ENCODE measurements around the gene TPGS1.
A peak's percentile ranks its signal among the peaks of the same experiment; 100 is the strongest.

Gene TPGS1

DNA sequence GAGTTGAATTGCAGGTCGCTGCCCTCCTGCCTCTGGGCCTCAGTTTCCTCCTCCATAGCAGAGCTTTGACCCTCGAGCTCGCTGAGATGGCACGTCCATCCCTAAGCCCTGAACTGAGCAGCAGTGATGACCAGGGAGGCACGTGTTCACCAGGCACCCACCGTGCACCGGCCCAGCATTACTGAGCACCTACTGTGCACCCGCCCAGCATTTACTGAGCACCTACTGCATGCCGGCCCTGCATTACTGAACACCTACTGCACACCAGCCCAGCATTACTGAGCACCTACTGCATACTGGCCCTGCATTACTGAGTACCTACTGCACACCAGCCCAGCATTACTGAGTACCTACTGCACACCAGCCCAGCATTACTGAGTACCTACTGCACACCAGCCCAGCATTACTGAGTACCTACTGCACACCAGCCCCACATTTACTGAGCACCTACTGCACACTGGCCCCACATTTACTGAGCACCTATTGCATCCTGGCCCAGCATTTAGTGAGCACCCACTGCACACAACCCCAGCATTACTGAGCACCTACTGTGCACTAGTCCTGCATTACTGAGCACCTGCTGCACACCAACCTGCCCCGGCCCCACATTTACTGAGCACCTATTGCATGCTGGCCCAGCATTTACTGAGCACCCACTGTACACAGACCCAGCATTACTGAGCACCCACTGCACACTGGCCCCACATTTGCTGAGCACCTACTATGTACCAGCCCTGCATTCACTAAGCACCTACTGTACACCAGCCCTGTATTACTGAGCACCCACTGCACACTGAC is 6.3 kb downstream of the TPGS1 start:
- Histone ChIP-seq H3K4me3 (ENCODE audit: low read length in 2 of 2) (peak overlapping the region in 1 of 2 donors; percentile 53), H3K27ac (replicated peaks; ENCODE audit: low read length) (peak overlapping the region; percentile 54), H3K27me3 (ENCODE audit: control insufficient read depth in 3 of 3, insufficient read depth in 3 of 3, low read depth in 1 of 3, low read length in 3 of 3) (peaks cover 0 to 2% (median 0%) of the 10 kb centered on the region in 3 experiments), H3K9ac (ENCODE audit: low read depth, low read length, poor library complexity) (peak overlapping the region; percentile 70), H2BK12ac (ENCODE audit: low read length) (peak overlapping the region; percentile 94), H3K4me2 (ENCODE audit: insufficient read depth, low read length, poor library complexity, severe bottlenecking) (no peak overlapping the region), H2BK120ac (ENCODE audit: low read depth, low read length) (peak overlapping the region; percentile 31), H3K14ac (ENCODE audit: low read length) (peak overlapping the region; percentile 63), H3K4me1 (ENCODE audit: control insufficient read depth in 2 of 2, insufficient read depth in 1 of 2, low read depth in 1 of 2, low read length in 2 of 2) (peaks cover 14 to 20% of the 10 kb centered on the region in 2 donors), H4K91ac (ENCODE audit: low read depth, low read length, poor library complexity) (no peak overlapping the region), H2AK5ac (ENCODE audit: low read depth, low read length) (peak overlapping the region; percentile 90), H3K23ac (ENCODE audit: low read depth, low read length, poor library complexity) (peak overlapping the region; percentile 85), H3K9me3 (replicated peaks in 1 of 2; ENCODE audit: control insufficient read depth in 2 of 2, insufficient read depth in 1 of 2, low read depth in 1 of 2, low read length in 2 of 2) (peaks cover 0 to 8% of the 10 kb centered on the region in 2 donors), H4K8ac (ENCODE audit: low read depth, low read length) (peak overlapping the region; percentile 43), H3K36me3 (replicated peaks in 1 of 2; ENCODE audit: control insufficient read depth in 2 of 2, insufficient read depth in 2 of 2, low read length in 2 of 2) (peaks cover 11 to 18% of the 10 kb centered on the region in 2 donors), H2BK15ac (ENCODE audit: low read length) (peak overlapping the region; percentile 37), H2AFZ (ENCODE audit: low read length) (no peak overlapping the region), H3K4ac (ENCODE audit: low read length) (peak overlapping the region; percentile 6), H3K18ac (ENCODE audit: low read length) (peak overlapping the region; percentile 57), H3K79me1 (ENCODE audit: low read depth, low read length) (peaks cover 11% of the 10 kb centered on the region), H2BK5ac (ENCODE audit: low read length) (peak overlapping the region; percentile 68)
- DNase-seq (ENCODE audit: low spot score), result no peak
- no CpG with 5 or more reads among the region's 10 CpGs for WGBS, 2 donors (ENCODE audit: extremely low coverage in 2 of 2, insufficient read length in 2 of 2, insufficient replicate concordance in 1 of 2)

DNA sequence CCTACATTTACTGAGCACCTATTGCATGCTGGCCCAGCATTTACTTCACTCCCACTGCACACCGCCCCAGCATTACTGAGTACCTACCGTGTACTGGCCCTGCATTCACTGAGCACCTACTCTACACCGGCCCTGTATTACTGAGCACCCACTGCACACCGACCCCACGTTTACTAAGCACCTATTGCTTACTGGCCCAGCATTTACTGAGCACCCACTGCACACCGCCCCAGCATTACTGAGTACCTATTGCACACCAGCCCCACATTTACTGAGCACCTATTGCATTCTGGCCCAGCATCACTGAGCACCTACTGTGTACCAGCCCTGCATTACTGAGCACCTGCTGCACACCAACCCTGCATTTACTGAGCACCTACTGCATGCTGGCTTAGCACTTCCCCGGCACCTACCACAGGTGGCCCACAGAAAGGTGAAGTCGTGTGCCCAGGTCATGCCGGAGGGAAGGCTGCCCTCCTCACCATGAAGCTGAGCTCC is 6.9 kb downstream of the TPGS1 start:
- DNase-seq (ENCODE audit: low spot score), result no peak
- Histone ChIP-seq H3K36me3 (replicated peaks in 1 of 2; ENCODE audit: control insufficient read depth in 2 of 2, insufficient read depth in 2 of 2, low read length in 2 of 2) (peaks cover 10 to 14% of the 10 kb centered on the region in 2 donors), H2BK5ac (ENCODE audit: low read length) (peak overlapping the region; percentile 68), H3K79me1 (ENCODE audit: low read depth, low read length) (peaks cover 11% of the 10 kb centered on the region), H3K27ac (replicated peaks; ENCODE audit: low read length) (no peak overlapping the region), H3K9me3 (replicated peaks in 1 of 2; ENCODE audit: control insufficient read depth in 2 of 2, insufficient read depth in 1 of 2, low read depth in 1 of 2, low read length in 2 of 2) (peaks cover 0 to 8% of the 10 kb centered on the region in 2 donors), H4K8ac (ENCODE audit: low read depth, low read length) (peak overlapping the region; percentile 43), H2BK12ac (ENCODE audit: low read length) (peak overlapping the region; percentile 41), H2BK15ac (ENCODE audit: low read length) (peak overlapping the region; percentile 79), H3K4me3 (ENCODE audit: low read length in 2 of 2) (peak overlapping the region in 1 of 2 donors; percentile 31), H3K9ac (ENCODE audit: low read depth, low read length, poor library complexity) (peak overlapping the region; percentile 70), H4K91ac (ENCODE audit: low read depth, low read length, poor library complexity) (peak overlapping the region; percentile 96), H2AK5ac (ENCODE audit: low read depth, low read length) (peak overlapping the region; percentile 98), H3K18ac (ENCODE audit: low read length) (peak overlapping the region; percentile 48), H3K23ac (ENCODE audit: low read depth, low read length, poor library complexity) (peak overlapping the region; percentile 85), H2BK120ac (ENCODE audit: low read depth, low read length) (no peak overlapping the region), H3K14ac (ENCODE audit: low read length) (peak overlapping the region; percentile 63), H3K4ac (ENCODE audit: low read length) (peak overlapping the region; percentile 6), H3K27me3 (ENCODE audit: control insufficient read depth in 3 of 3, insufficient read depth in 3 of 3, low read depth in 1 of 3, low read length in 3 of 3) (peaks cover 0 to 2% (median 0%) of the 10 kb centered on the region in 3 experiments), H2AFZ (ENCODE audit: low read length) (no peak overlapping the region), H3K4me1 (ENCODE audit: control insufficient read depth in 2 of 2, insufficient read depth in 1 of 2, low read depth in 1 of 2, low read length in 2 of 2) (peaks cover 17 to 22% of the 10 kb centered on the region in 2 donors), H3K4me2 (ENCODE audit: insufficient read depth, low read length, poor library complexity, severe bottlenecking) (no peak overlapping the region)
- no CpG with 5 or more reads among the region's 9 CpGs for WGBS, 2 donors (ENCODE audit: extremely low coverage in 2 of 2, insufficient read length in 2 of 2, insufficient replicate concordance in 1 of 2)

DNA sequence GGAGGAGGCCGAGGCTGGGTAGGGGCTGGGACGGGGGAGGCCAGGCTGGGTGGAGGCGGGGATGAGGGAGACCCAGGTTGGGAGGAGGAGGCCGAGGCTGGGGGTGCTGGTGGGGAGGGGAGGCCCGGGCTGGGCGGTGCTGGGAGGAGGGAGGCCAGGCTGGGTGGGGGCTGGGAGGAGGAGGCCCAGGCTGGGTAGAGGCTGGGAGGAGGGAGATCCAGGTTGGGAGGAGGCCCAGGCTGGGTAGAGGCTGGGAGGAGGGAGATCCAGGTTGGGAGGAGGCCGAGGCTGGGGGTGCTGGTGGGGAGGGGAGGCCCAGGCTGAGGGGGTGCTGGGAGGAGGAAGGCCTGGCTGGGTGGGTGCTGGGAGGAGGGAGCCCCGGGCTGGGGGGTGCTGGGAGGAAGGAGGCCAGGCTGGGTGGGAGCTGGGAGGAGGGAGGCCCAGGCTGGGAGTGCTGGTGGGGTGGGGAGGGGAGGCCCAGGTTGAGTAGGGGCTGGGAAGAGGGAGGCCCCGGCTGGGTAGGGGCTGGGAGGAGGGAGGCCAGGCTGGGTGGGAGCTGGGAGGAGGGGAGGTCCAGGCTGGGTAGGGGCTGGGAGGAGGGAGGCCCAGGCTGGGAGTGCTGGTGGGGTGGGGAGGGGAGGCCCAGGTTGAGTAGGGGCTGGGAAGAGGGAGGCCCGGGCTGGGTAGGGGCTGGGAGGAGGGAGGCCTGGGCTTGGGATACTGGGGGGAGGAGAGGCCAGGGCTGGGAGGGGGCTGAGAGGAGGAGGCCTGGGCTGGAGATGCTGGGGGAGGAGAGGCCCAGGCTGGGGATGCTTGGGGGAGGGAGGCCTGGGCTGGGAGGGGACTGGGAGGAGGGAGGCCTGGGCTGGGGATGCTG is 10.7 kb downstream of the TPGS1 start:
- no peak overlapping the region for H3K18ac ChIP-seq (ENCODE audit: low read length)
- peak; percentile 50 for DNase-seq (ENCODE audit: low spot score)
- no peak overlapping the region for H4K8ac ChIP-seq (ENCODE audit: low read depth, low read length)
- no peak overlapping the region for H2BK120ac ChIP-seq (ENCODE audit: low read depth, low read length)
- no peak overlapping the region for H3K4me2 ChIP-seq (ENCODE audit: insufficient read depth, low read length, poor library complexity, severe bottlenecking)
- peaks cover 14 to 15% of the 10 kb centered on the region in 2 donors for H3K36me3 ChIP-seq (replicated peaks in 1 of 2; ENCODE audit: control insufficient read depth in 2 of 2, insufficient read depth in 2 of 2, low read length in 2 of 2)
- H3K79me1 ChIP-seq (ENCODE audit: low read depth, low read length), result peaks cover 11% of the 10 kb centered on the region
- H3K4ac ChIP-seq (ENCODE audit: low read length), result no peak overlapping the region
- H3K9me3 ChIP-seq (replicated peaks in 1 of 2; ENCODE audit: control insufficient read depth in 2 of 2, insufficient read depth in 1 of 2, low read depth in 1 of 2, low read length in 2 of 2), result peaks cover 0 to 17% of the 10 kb centered on the region in 2 donors
- H2AK5ac ChIP-seq (ENCODE audit: low read depth, low read length), result no peak overlapping the region
- H2BK12ac ChIP-seq (ENCODE audit: low read length), result no peak overlapping the region
- whole genome bisulfite sequencing, 2 donors (ENCODE audit: extremely low coverage in 2 of 2, insufficient read length in 2 of 2, insufficient replicate concordance in 1 of 2), result no CpG with 5 or more reads among the region's 10 CpGs
- H3K27me3 ChIP-seq (ENCODE audit: control insufficient read depth in 3 of 3, insufficient read depth in 3 of 3, low read depth in 1 of 3, low read length in 3 of 3), result peaks cover 0 to 2% (median 0%) of the 10 kb centered on the region in 3 experiments
- H3K27ac ChIP-seq (replicated peaks; ENCODE audit: low read length), result no peak overlapping the region
- no peak overlapping the region for H2AFZ ChIP-seq (ENCODE audit: low read length)
- H2BK5ac ChIP-seq (ENCODE audit: low read length), result no peak overlapping the region
- no peak overlapping the region for H4K91ac ChIP-seq (ENCODE audit: low read depth, low read length, poor library complexity)
- peaks cover 5 to 7% of the 10 kb centered on the region in 2 donors for H3K4me1 ChIP-seq (ENCODE audit: control insufficient read depth in 2 of 2, insufficient read depth in 1 of 2, low read depth in 1 of 2, low read length in 2 of 2)
- H2BK15ac ChIP-seq (ENCODE audit: low read length), result no peak overlapping the region
- H3K9ac ChIP-seq (ENCODE audit: low read depth, low read length, poor library complexity), result no peak overlapping the region
- no peak overlapping the region for H3K4me3 ChIP-seq (ENCODE audit: low read length in 2 of 2)
- H3K23ac ChIP-seq (ENCODE audit: low read depth, low read length, poor library complexity), result no peak overlapping the region
- H3K14ac ChIP-seq (ENCODE audit: low read length), result no peak overlapping the region

Data from neuronal stem cell (in vitro differentiated cells).